H4 (cell line): ENCODE measurements around the gene PHACTR3. TPM values are rescaled to one million over a fixed set of nuclear protein-coding genes. Genes with fewer than 3 reads are reported as not detected.

Experiments
- DNase-seq: peaks from one replicate; pipeline ENCODE4 v3.0.0-alpha.2; 2015; ENCODE audit warnings: low spot score
- total RNA-seq: library from RNA; depleted of rRNA; stranded (reverse); fragments of >200 nt; shearing (Covaris generic); gene quantifications from 2 replicates; pipeline ENCODE4 v1.2.3, GENCODE V29; 2014

Gene PHACTR3
- total RNA-seq, 1 experiment from 2014 or later: 0.29 TPM

- DNase-seq: no peak
Observed at GRCh38 chr20:59573837-59574236, 30.5 kb upstream of the PHACTR3 start.

- DNase-seq: no peak
Observed at GRCh38 chr20:59574308-59574707, 30.0 kb upstream of the PHACTR3 start.

GRCh38 chr20:59575216-59575615 is 29.1 kb upstream of the PHACTR3 start:
- no peak for DNase-seq

- DNase-seq: no peak
Observed at GRCh38 chr20:59575653-59576052, 28.7 kb upstream of the PHACTR3 start.

- DNase-seq: no peak
Observed at GRCh38 chr20:59576216-59576953, 28.0 kb upstream of the PHACTR3 start.

- no peak for DNase-seq
Observed at GRCh38 chr20:59577037-59577808, 27.1 kb upstream of the PHACTR3 start.

GRCh38 chr20:59577809-59578435 is 26.4 kb upstream of the PHACTR3 start:
- no peak for DNase-seq

GRCh38 chr20:59578436-59579403 is 25.6 kb upstream of the PHACTR3 start:
- DNase-seq: no peak

GRCh38 chr20:59579404-59580145 is 24.8 kb upstream of the PHACTR3 start:
- no peak for DNase-seq

- DNase-seq: peak; percentile 19
Observed at GRCh38 chr20:59580146-59580946, 24.0 kb upstream of the PHACTR3 start.

GRCh38 chr20:59580991-59581401 is 23.3 kb upstream of the PHACTR3 start:
- DNase-seq: no peak

- DNase-seq: no peak
Observed at GRCh38 chr20:59581993-59582679, 22.2 kb upstream of the PHACTR3 start.

- no peak for DNase-seq
Observed at GRCh38 chr20:59583428-59584277, 20.7 kb upstream of the PHACTR3 start.

- no peak for DNase-seq
Observed at GRCh38 chr20:59584278-59584925, 19.9 kb upstream of the PHACTR3 start.

GRCh38 chr20:59585714-59586409 is 18.5 kb upstream of the PHACTR3 start:
- DNase-seq: no peak

- no peak for DNase-seq
Observed at GRCh38 chr20:59586613-59587012, 17.7 kb upstream of the PHACTR3 start.

- DNase-seq: no peak
Observed at GRCh38 chr20:59587570-59587969, 16.8 kb upstream of the PHACTR3 start.
